OCI-LY3 (cell line): ENCODE measurements around the gene MKLN1.

ENCODE experiments used
- CTCF ChIP-seq: fragments of 200-600, 300-600 bp; sonication (generic); IDR thresholded peaks from 2 replicates; pipeline ENCODE4 v1.5.1; 2014; ENCODE audit warnings: antibody characterized with exemption, low read length, low read depth
- EZH2phosphoT487 ChIP-seq: fragments of 200-600 bp; shearing (Covaris generic); IDR thresholded peaks from 2 replicates; pipeline ENCODE4 v1.6.1; 2018; ENCODE audit warnings: antibody characterized with exemption, mixed run types, low read depth

- TF ChIP-seq CTCF = no peak
- no peak for TF ChIP-seq EZH2phosphoT487
These were observed 8.1 kb downstream of the MKLN1 start for GRCh38 chr7:131335639-131336381.
